Measurements from ENCODE around the gene SLC5A8. TPM values are rescaled to one million over a fixed set of nuclear protein-coding genes. Genes with fewer than 3 reads are reported as not detected.

SLC5A8 gene
- total and polyA plus RNA-seq, 2 donors (not counting 1 experiment from before 2014, with no cell fraction given): not detected

- WGBS (ENCODE audit: insufficient coverage): no CpG with 5 or more reads among the region's 1 CpG
- no peak overlapping the region for H3K27ac Mint-ChIP-seq
Measured at GRCh38 chr12:101221301-101221700, 11.3 kb upstream of the SLC5A8 start.

DNA sequence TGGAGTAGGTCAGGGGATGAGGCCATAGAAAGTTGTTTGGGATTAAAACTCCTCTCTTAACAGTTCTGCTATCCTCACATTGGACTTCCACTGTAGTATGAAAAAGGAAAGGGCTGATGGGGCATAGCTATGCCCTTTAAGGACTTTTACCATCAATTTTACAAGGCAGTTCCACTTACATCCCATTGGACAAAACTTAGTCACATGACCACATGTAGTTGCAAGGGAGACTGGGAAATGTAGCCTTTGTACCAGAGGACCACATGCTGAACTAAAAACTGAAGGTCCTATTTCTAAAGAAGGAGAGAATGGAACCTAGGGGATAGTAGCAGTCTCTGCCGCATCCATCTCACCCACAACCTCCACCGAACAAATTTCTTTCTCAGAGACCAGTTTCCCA lies 6.8 kb upstream of the SLC5A8 start:
- no peak for ATAC-seq (ENCODE audit: low read depth)
- intact Hi-C loops (cut with micrococcal nuclease): no loop called here
- Histone ChIP-seq H3K4me1 (ENCODE audit: control insufficient read depth in 2 of 2, insufficient read depth in 2 of 2, low read length in 2 of 2) (no peaks in the 10 kb centered on the region), H3K4me2 (replicated peaks; ENCODE audit: low read depth, low read length, poor library complexity, severe bottlenecking) (no peak overlapping the region), H4K20me1 (ENCODE audit: control insufficient read depth, insufficient read depth, low read length, poor library complexity, severe bottlenecking) (no peaks in the 10 kb centered on the region), H3K9ac (ENCODE audit: low read length) (no peak overlapping the region), H3K27me3 (replicated peaks in 1 of 4; ENCODE audit: control extremely low read depth in 1 of 4, control insufficient read depth in 3 of 4, insufficient read depth in 4 of 4, low read length in 3 of 4) (no peaks in the 10 kb centered on the region), H3K27ac (ENCODE audit: low read length in 2 of 2) (no peak overlapping the region), H3K79me2 (ENCODE audit: control insufficient read depth, insufficient read depth, low read length) (no peaks in the 10 kb centered on the region), H3K9me3 (ENCODE audit: control extremely low read depth in 1 of 3, control insufficient read depth in 2 of 3, insufficient read depth in 1 of 3, low read length in 2 of 3) (peaks cover 0 to 15% (median 0%) of the 10 kb centered on the region in 3 donors), H3K4me3 (ENCODE audit: control extremely low read depth in 1 of 5, extremely low read depth in 1 of 5, insufficient read depth in 1 of 5, low read depth in 2 of 5, low read length in 4 of 5) (no peak overlapping the region), H3K36me3 (replicated peaks in 1 of 2; ENCODE audit: control extremely low read depth in 1 of 2, control insufficient read depth in 1 of 2, extremely low read depth in 1 of 2, insufficient read depth in 2 of 2, low read length in 1 of 2) (no peaks in the 10 kb centered on the region), H2AFZ (ENCODE audit: insufficient read depth, low read depth, low read length, poor library complexity, severe bottlenecking) (no peak overlapping the region)
- DNase-seq: no peak
- CTCF ChIA-PET: no interaction called here
- TF ChIP-seq, protein P1, sequence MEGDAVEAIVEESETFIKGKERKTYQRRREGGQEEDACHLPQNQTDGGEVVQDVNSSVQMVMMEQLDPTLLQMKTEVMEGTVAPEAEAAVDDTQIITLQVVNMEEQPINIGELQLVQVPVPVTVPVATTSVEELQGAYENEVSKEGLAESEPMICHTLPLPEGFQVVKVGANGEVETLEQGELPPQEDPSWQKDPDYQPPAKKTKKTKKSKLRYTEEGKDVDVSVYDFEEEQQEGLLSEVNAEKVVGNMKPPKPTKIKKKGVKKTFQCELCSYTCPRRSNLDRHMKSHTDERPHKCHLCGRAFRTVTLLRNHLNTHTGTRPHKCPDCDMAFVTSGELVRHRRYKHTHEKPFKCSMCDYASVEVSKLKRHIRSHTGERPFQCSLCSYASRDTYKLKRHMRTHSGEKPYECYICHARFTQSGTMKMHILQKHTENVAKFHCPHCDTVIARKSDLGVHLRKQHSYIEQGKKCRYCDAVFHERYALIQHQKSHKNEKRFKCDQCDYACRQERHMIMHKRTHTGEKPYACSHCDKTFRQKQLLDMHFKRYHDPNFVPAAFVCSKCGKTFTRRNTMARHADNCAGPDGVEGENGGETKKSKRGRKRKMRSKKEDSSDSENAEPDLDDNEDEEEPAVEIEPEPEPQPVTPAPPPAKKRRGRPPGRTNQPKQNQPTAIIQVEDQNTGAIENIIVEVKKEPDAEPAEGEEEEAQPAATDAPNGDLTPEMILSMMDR (IDR thresholded peaks at IDR 0.05): no peak
- no peak for TF ChIP-seq EZH2 (IDR thresholded peaks at IDR 0.05; ENCODE audit: borderline replicate concordance, insufficient read depth, low read depth, low read length, poor library complexity, severe bottlenecking)
- H3K4me3 Mint-ChIP-seq: no peak overlapping the region
- POLR2A ChIA-PET: no interaction called here
- H3K27ac Mint-ChIP-seq: no peak overlapping the region
- no peaks in the 10 kb centered on the region for H3K4me1 Mint-ChIP-seq
- 100% methylated on average over 2 of the region's 2 CpGs for WGBS (ENCODE audit: insufficient coverage)
- peaks cover 7% of the 10 kb centered on the region for H3K9me3 Mint-ChIP-seq (ENCODE audit: insufficient read depth)
- no peaks in the 10 kb centered on the region for H3K27me3 Mint-ChIP-seq

More at GRCh38 chr12:101221301-101221700, 11.3 kb upstream of the SLC5A8 start:
- H3K36me3 ChIP-seq (replicated peaks in 1 of 2; ENCODE audit: control extremely low read depth in 1 of 2, control insufficient read depth in 1 of 2, extremely low read depth in 1 of 2, insufficient read depth in 2 of 2, low read length in 1 of 2): no peaks in the 10 kb centered on the region
- ChIA-PET CTCF (no interaction called here), POLR2A (no interaction called here)
- no peak overlapping the region for H3K27ac ChIP-seq (ENCODE audit: low read length in 2 of 2)
- no peaks in the 10 kb centered on the region for H3K9me3 Mint-ChIP-seq (ENCODE audit: insufficient read depth)
- H4K20me1 ChIP-seq (ENCODE audit: control insufficient read depth, insufficient read depth, low read length, poor library complexity, severe bottlenecking): no peaks in the 10 kb centered on the region
- no peak overlapping the region for H2AFZ ChIP-seq (ENCODE audit: insufficient read depth, low read depth, low read length, poor library complexity, severe bottlenecking)
- no peak overlapping the region for H3K4me3 Mint-ChIP-seq
- no peak overlapping the region for H3K9ac ChIP-seq (ENCODE audit: low read length)
- H3K27me3 ChIP-seq (replicated peaks in 1 of 4; ENCODE audit: control extremely low read depth in 1 of 4, control insufficient read depth in 3 of 4, insufficient read depth in 4 of 4, low read length in 3 of 4): no peaks in the 10 kb centered on the region
- peaks cover 7% of the 10 kb centered on the region for H3K27me3 Mint-ChIP-seq
- H3K79me2 ChIP-seq (ENCODE audit: control insufficient read depth, insufficient read depth, low read length): no peaks in the 10 kb centered on the region
- H3K4me3 ChIP-seq (ENCODE audit: control extremely low read depth in 1 of 5, extremely low read depth in 1 of 5, insufficient read depth in 1 of 5, low read depth in 2 of 5, low read length in 4 of 5): no peak overlapping the region
- no peak overlapping the region for H3K4me2 ChIP-seq (replicated peaks; ENCODE audit: low read depth, low read length, poor library complexity, severe bottlenecking)
- peaks cover 0 to 7% (median 0%) of the 10 kb centered on the region in 3 donors for H3K9me3 ChIP-seq (ENCODE audit: control extremely low read depth in 1 of 3, control insufficient read depth in 2 of 3, insufficient read depth in 1 of 3, low read length in 2 of 3)
- no peaks in the 10 kb centered on the region for H3K4me1 ChIP-seq (ENCODE audit: control insufficient read depth in 2 of 2, insufficient read depth in 2 of 2, low read length in 2 of 2)
- no peak for DNase-seq
- no peak for ATAC-seq (ENCODE audit: low read depth)
- TF ChIP-seq, protein P1 (IDR thresholded peaks at IDR 0.05): no peak
- TF ChIP-seq EZH2 (IDR thresholded peaks at IDR 0.05; ENCODE audit: borderline replicate concordance, insufficient read depth, low read depth, low read length, poor library complexity, severe bottlenecking): no peak
- intact Hi-C loops (cut with micrococcal nuclease): no loop called here
- H3K4me1 Mint-ChIP-seq: no peaks in the 10 kb centered on the region
